H1 (cell line): ENCODE measurements around the gene REEP2. TPM values are rescaled to one million over a fixed set of nuclear protein-coding genes. Genes with fewer than 3 reads are reported as not detected.

Experiments used
- ATF3 ChIP-seq: IDR thresholded peaks from 2 replicates; pipeline ENCODE4 v1.6.1; 2011; ENCODE audit warnings: low read depth, mild to moderate bottlenecking, low read length; ENCODE audit not compliant: insufficient read depth
- BCL11A ChIP-seq, 2 experiments: IDR thresholded peaks; one replicate each; pipeline ENCODE4 v1.6.1; 2011; ENCODE audit warnings: low read depth in 2 of 2, low read length in 2 of 2, mild to moderate bottlenecking in 2 of 2
- CBX8 ChIP-seq: fragments of 300-800, 300-1000 bp; sonication (generic); IDR thresholded peaks from 2 replicates; pipeline ENCODE4 v1.7.1; 2016; ENCODE audit warnings: low read depth, low read length, borderline replicate concordance
- CHD2 ChIP-seq: IDR thresholded peaks from 2 replicates; pipeline ENCODE4 v1.6.1; 2012; ENCODE audit warnings: low read length, improper control_type of control experiment
- CREB1 ChIP-seq: IDR thresholded peaks from 2 replicates; pipeline ENCODE4 v1.6.1; 2012; ENCODE audit warnings: inconsistent platforms
- CTCF ChIP-seq, 3 experiments: IDR thresholded peaks; 1 replicate in 2 of 3; 2 replicates in 1 of 3; pipeline versions ENCODE4 v1.5.1 to v1.6.1; 2011; ENCODE audit warnings: low read length in 3 of 3, mild to moderate bottlenecking in 3 of 3, inconsistent platforms in 2 of 3, low read depth in 1 of 3, moderate library complexity in 1 of 3; ENCODE audit not compliant: insufficient read depth in 1 of 3; ENCODE audit errors: control extremely low read depth in 1 of 3
- EGR1 ChIP-seq: IDR thresholded peaks from 2 replicates; pipeline ENCODE4 v1.6.1; 2011; ENCODE audit warnings: low read depth, low read length, borderline replicate concordance
- EP300 ChIP-seq, 2 experiments: IDR thresholded peaks; 1 replicate in 1 of 2; 2 replicates in 1 of 2; pipeline ENCODE4 v1.6.1; 2011 to 2012; ENCODE audit warnings: low read depth in 2 of 2, low read length in 2 of 2, mild to moderate bottlenecking in 2 of 2, borderline replicate concordance in 1 of 2, inconsistent platforms in 1 of 2, moderate library complexity in 1 of 2
- JUN ChIP-seq: IDR thresholded peaks from 2 replicates; pipeline ENCODE4 v1.6.1; 2011; ENCODE audit warnings: low read depth, mild to moderate bottlenecking, improper control_type of control experiment, low read length
- JUND ChIP-seq: IDR thresholded peaks from 2 replicates; pipeline ENCODE4 v1.6.1; 2011; ENCODE audit warnings: mild to moderate bottlenecking, improper control_type of control experiment, low read length
- KDM4A ChIP-seq: IDR thresholded peaks from one replicate; pipeline ENCODE4 v1.7.1; 2012; ENCODE audit warnings: low read depth, mild to moderate bottlenecking, moderate library complexity, low read length, inconsistent platforms; ENCODE audit not compliant: severe bottlenecking
- KDM5A ChIP-seq: fragments of 200-600 bp; IDR thresholded peaks from 2 replicates; pipeline ENCODE4 v1.7.1; 2012; ENCODE audit warnings: mild to moderate bottlenecking, low read length, inconsistent platforms, mixed read lengths
- MAFK ChIP-seq: IDR thresholded peaks from 2 replicates; pipeline ENCODE4 v1.6.1; 2012; ENCODE audit warnings: low read depth, mild to moderate bottlenecking, improper control_type of control experiment, low read length
- MAX ChIP-seq: IDR thresholded peaks from 2 replicates; pipeline ENCODE4 v1.6.1; 2012; ENCODE audit warnings: inconsistent platforms
- POU5F1 ChIP-seq: IDR thresholded peaks from 2 replicates; pipeline ENCODE4 v1.6.1; 2011; ENCODE audit warnings: low read depth, mild to moderate bottlenecking, low read length, moderate library complexity
- RNF2 ChIP-seq: fragments of 200-900, 300-1000 bp; sonication (generic); IDR thresholded peaks from 2 replicates; pipeline ENCODE4 v1.7.1; 2016; ENCODE audit warnings: borderline replicate concordance, low read depth, mild to moderate bottlenecking, antibody characterized with exemption, low read length; ENCODE audit not compliant: poor library complexity, severe bottlenecking; ENCODE audit errors: missing control alignments
- RXRA ChIP-seq: IDR thresholded peaks from 2 replicates; pipeline ENCODE4 v1.6.1; 2011; ENCODE audit warnings: low read depth, mild to moderate bottlenecking, low read length, moderate library complexity; ENCODE audit not compliant: insufficient read depth
- SAP30 ChIP-seq: fragments of 300-600 bp; sonication (generic); IDR thresholded peaks from 2 replicates; pipeline ENCODE4 v1.7.1; 2012; ENCODE audit warnings: low read length, moderate library complexity, mild to moderate bottlenecking, inconsistent platforms; ENCODE audit not compliant: insufficient read depth, insufficient replicate concordance
- SIX5 ChIP-seq: IDR thresholded peaks from 2 replicates; pipeline ENCODE4 v1.6.1; 2011; ENCODE audit warnings: mild to moderate bottlenecking, low read depth, low read length
- TAF1 ChIP-seq: IDR thresholded peaks from 2 replicates; pipeline ENCODE4 v1.6.1; 2011; ENCODE audit warnings: mild to moderate bottlenecking, low read depth, low read length
- YY1 ChIP-seq: IDR thresholded peaks from 2 replicates; pipeline ENCODE4 v1.6.1; 2011; ENCODE audit warnings: low read depth, mild to moderate bottlenecking, low read length
- polyA plus RNA-seq, 7 experiments: library from polyadenylated mRNA; depleted of rRNA in 3 of 7; stranded (reverse) in 5 of 7; unstranded in 2 of 7; fragments of >200 nt in 5 of 7; fragments of 200-250 nt in 2 of 7; gene quantifications; 1 replicate in 5 of 7; 2 replicates in 1 of 7; 4 replicates in 1 of 7; pipeline versions ENCODE4 v1.2.1 to v1.2.3, GENCODE V29; 2011 to 2013; ENCODE audit warnings: missing spikeins in 2 of 7, mixed read lengths in 2 of 7
- total RNA-seq: library from RNA; stranded (reverse); fragmentation: NEBNext Ultra II Directional; extraction: Animal tissue kit (Norgen Biotek cat#: 25700); gene quantifications from 2 replicates; pipeline ENCODE4 v1.2.1, GENCODE V29; 2021

REEP2 gene
- total and polyA plus RNA-seq, 2 of the 8 experiments (the other 6 are each of a cell fraction or from before 2014, with no cell fraction given), result 26.5 to 40.2 TPM

- no peak for TF ChIP-seq RXRA
- TF ChIP-seq KDM4A, result peak; percentile 29
- no peak for TF ChIP-seq SIX5
- no peak for TF ChIP-seq TAF1
- no peak for TF ChIP-seq YY1
- TF ChIP-seq EGR1, result peak; percentile 94
- TF ChIP-seq EP300 (IDR thresholded peaks at IDR 0.05; ENCODE audit: borderline replicate concordance in 1 of 2, low read depth in 2 of 2, low read length in 2 of 2), result peak in 1 of 2 experiments; percentile 85; a peak in 1 of 3 replicates
- TF ChIP-seq MAX, result no peak
- no peak for TF ChIP-seq CTCF (IDR thresholded peaks at IDR 0.05; ENCODE audit: control extremely low read depth in 1 of 3, insufficient read depth in 1 of 3, low read depth in 1 of 3, low read length in 3 of 3)
- no peak for TF ChIP-seq KDM5A
- TF ChIP-seq MAFK, result no peak
- no peak for TF ChIP-seq POU5F1
- no peak for TF ChIP-seq CBX8
- TF ChIP-seq CHD2, result no peak
- no peak for TF ChIP-seq SAP30
- no peak for TF ChIP-seq BCL11A (IDR thresholded peaks at IDR 0.05; ENCODE audit: low read depth in 2 of 2, low read length in 2 of 2)
- no peak for TF ChIP-seq JUN
- peak; percentile 52 for TF ChIP-seq RNF2
- no peak for TF ChIP-seq ATF3
- no peak for TF ChIP-seq JUND
- TF ChIP-seq CREB1, result no peak
Observed at GRCh38 chr5:138438724-138439476, at the start of gene REEP2 (continued).
